Skeletal muscle tissue (tissue), 4 donors: Measurements from ENCODE around the gene MAML3. TPM values are rescaled to one million over a fixed set of nuclear protein-coding genes. Genes with fewer than 3 reads are reported as not detected.

Source experiments
- H3K27ac ChIP-seq: one replicate; pipeline ENCODE4 v1.7.0; 2013; ENCODE audit warnings: mild to moderate bottlenecking, low read depth, low read length, inconsistent platforms
- H3K27me3 ChIP-seq, 3 donors: one replicate each; pipeline ENCODE4 v1.7.0; 2013; ENCODE audit warnings: low read length in 3 of 3; ENCODE audit not compliant: control insufficient read depth in 3 of 3, insufficient read depth in 3 of 3
- H3K36me3 ChIP-seq, 3 donors: one replicate each; pipeline ENCODE4 v1.7.0; 2013; ENCODE audit warnings: low read length in 3 of 3; ENCODE audit not compliant: control insufficient read depth in 3 of 3, insufficient read depth in 3 of 3
- H3K4me1 ChIP-seq, 3 donors: one replicate each; pipeline ENCODE4 v1.7.0; 2013; ENCODE audit warnings: low read length in 3 of 3, mild to moderate bottlenecking in 3 of 3; ENCODE audit not compliant: control insufficient read depth in 3 of 3, insufficient read depth in 3 of 3
- H3K4me3 ChIP-seq, 3 donors: one replicate each; pipeline ENCODE4 v1.7.0; 2013; ENCODE audit warnings: low read length in 3 of 3
- H3K9ac ChIP-seq, 3 donors: one replicate each; pipeline ENCODE4 v1.7.0; 2013; ENCODE audit warnings: low read length in 3 of 3, mild to moderate bottlenecking in 3 of 3, moderate library complexity in 2 of 3, low read depth in 1 of 3
- H3K9me3 ChIP-seq, 3 donors: one replicate each; pipeline ENCODE4 v1.7.0; 2013; ENCODE audit warnings: low read length in 3 of 3; ENCODE audit not compliant: control insufficient read depth in 3 of 3
- total RNA-seq: library from RNA; depleted of rRNA; stranded (reverse); fragments of >200 nt; gene quantifications from one replicate; pipeline ENCODE4 v1.2.3, GENCODE V29; 2014
- donor health status: Osteomylitis.

Gene MAML3
- total RNA-seq, 1 donor from 2014 or later: 3.1 TPM

GRCh38 chr4:140157341-140157740, 3.4 kb upstream of the MAML3 start:
- no peaks in the 10 kb centered on the region for H3K27me3 ChIP-seq
- no peak overlapping the region for H3K27ac ChIP-seq
- H3K36me3 ChIP-seq: no peaks in the 10 kb centered on the region

GRCh38 chr4:140156529-140157171, 2.7 kb upstream of the MAML3 start:
- Histone ChIP-seq H3K4me1 (peaks cover 0 to 2% (median 2%) of the 10 kb centered on the region in 3 donors), H3K9me3 (no peaks in the 10 kb centered on the region), H3K4me3 (no peak overlapping the region), H3K9ac (no peak overlapping the region), H3K27me3 (no peaks in the 10 kb centered on the region), H3K27ac (no peak overlapping the region), H3K36me3 (no peaks in the 10 kb centered on the region)

More at GRCh38 chr4:140157341-140157740, 3.4 kb upstream of the MAML3 start:
- no peak overlapping the region for H3K4me3 ChIP-seq
- H3K4me1 ChIP-seq: no peaks in the 10 kb centered on the region
- no peak overlapping the region for H3K9ac ChIP-seq
- H3K9me3 ChIP-seq: peaks cover 0 to 1% (median 0%) of the 10 kb centered on the region in 3 donors

GRCh38 chr4:140154572-140154891, 548 bp upstream of the MAML3 start:
- Histone ChIP-seq H3K9ac (peak overlapping the region; percentile 90 to 97 (median 91)), H3K36me3 (no peaks in the 10 kb centered on the region), H3K4me1 (peaks cover 0 to 4% (median 2%) of the 10 kb centered on the region in 3 donors), H3K4me3 (peak overlapping the region; percentile 77 to 94 (median 94)), H3K27me3 (no peaks in the 10 kb centered on the region), H3K27ac (peak overlapping the region; percentile 94), H3K9me3 (no peaks in the 10 kb centered on the region)

- H3K9ac ChIP-seq: peak overlapping the region; percentile 82 to 97 (median 88)
- peak overlapping the region; percentile 77 to 94 (median 94) for H3K4me3 ChIP-seq
- peaks cover 0 to 4% (median 2%) of the 10 kb centered on the region in 3 donors for H3K4me1 ChIP-seq
- no peaks in the 10 kb centered on the region for H3K36me3 ChIP-seq
- H3K27me3 ChIP-seq: no peaks in the 10 kb centered on the region
- no peaks in the 10 kb centered on the region for H3K9me3 ChIP-seq
- peak overlapping the region; percentile 94 for H3K27ac ChIP-seq
Observed at GRCh38 chr4:140153419-140153717, 616 bp downstream of the MAML3 start.

GRCh38 chr4:140152751-140153418, 1.1 kb downstream of the MAML3 start:
- Histone ChIP-seq H3K9me3 (no peaks in the 10 kb centered on the region), H3K27me3 (no peaks in the 10 kb centered on the region), H3K9ac (peak overlapping the region; percentile 82 to 97 (median 88)), H3K4me1 (peaks cover 0 to 4% (median 2%) of the 10 kb centered on the region in 3 donors), H3K36me3 (no peaks in the 10 kb centered on the region), H3K4me3 (peak overlapping the region; percentile 77 to 94 (median 94)), H3K27ac (peak overlapping the region; percentile 94)

GRCh38 chr4:140152013-140152703, 1.8 kb downstream of the MAML3 start:
- Histone ChIP-seq H3K4me3 (peak overlapping the region; percentile 77 to 94 (median 94)), H3K4me1 (peaks cover 0 to 4% (median 2%) of the 10 kb centered on the region in 3 donors), H3K27ac (peak overlapping the region; percentile 94), H3K27me3 (no peaks in the 10 kb centered on the region), H3K9ac (peak overlapping the region; percentile 84 to 97 (median 88)), H3K9me3 (no peaks in the 10 kb centered on the region), H3K36me3 (no peaks in the 10 kb centered on the region)

GRCh38 chr4:140151699-140152012, 2.3 kb downstream of the MAML3 start:
- Histone ChIP-seq H3K9ac (peak overlapping the region; percentile 84 to 97 (median 88)), H3K4me3 (peak overlapping the region; percentile 77 to 94 (median 94)), H3K27ac (peak overlapping the region; percentile 94), H3K27me3 (no peaks in the 10 kb centered on the region), H3K36me3 (no peaks in the 10 kb centered on the region), H3K9me3 (no peaks in the 10 kb centered on the region), H3K4me1 (peaks cover 0 to 4% (median 2%) of the 10 kb centered on the region in 3 donors)

- peak overlapping the region; percentile 85 to 97 (median 92) for H3K9ac ChIP-seq
- peak overlapping the region; percentile 94 for H3K27ac ChIP-seq
- peaks cover 0 to 4% (median 2%) of the 10 kb centered on the region in 3 donors for H3K4me1 ChIP-seq
- H3K27me3 ChIP-seq: no peaks in the 10 kb centered on the region
- no peaks in the 10 kb centered on the region for H3K36me3 ChIP-seq
- no peaks in the 10 kb centered on the region for H3K9me3 ChIP-seq
- peak overlapping the region; percentile 77 to 94 (median 93) for H3K4me3 ChIP-seq
Observed at GRCh38 chr4:140150886-140151698, 2.9 kb downstream of the MAML3 start.

GRCh38 chr4:140150636-140150885, 3.4 kb downstream of the MAML3 start:
- peak overlapping the region; percentile 85 to 97 (median 92) for H3K9ac ChIP-seq
- peak overlapping the region; percentile 77 to 94 (median 93) for H3K4me3 ChIP-seq
- H3K27me3 ChIP-seq: no peaks in the 10 kb centered on the region
- H3K27ac ChIP-seq: peak overlapping the region; percentile 94
- no peaks in the 10 kb centered on the region for H3K36me3 ChIP-seq
- H3K9me3 ChIP-seq: no peaks in the 10 kb centered on the region
- H3K4me1 ChIP-seq: peaks cover 0 to 4% (median 2%) of the 10 kb centered on the region in 3 donors
